Neural progenitor cell (in vitro differentiated cells): ENCODE data around the gene IFNA4.
"Not testable (repeated sequence)": the region's sequence is repeated elsewhere in the genome, so short reads cannot be mapped to it uniquely, and the experiment has no call there.

Source experiments
- EZH2 ChIP-seq: fragments of 200-600 bp; sonication (generic); IDR thresholded peaks from 2 replicates; pipeline ENCODE4 v1.6.1; 2017; ENCODE audit warnings: antibody characterized with exemption, mild to moderate bottlenecking, moderate library complexity
- EZH2phosphoT487 ChIP-seq: fragments of 200-600 bp; sonication (generic); IDR thresholded peaks from 2 replicates; pipeline ENCODE4 v1.6.1; 2017; ENCODE audit warnings: antibody characterized with exemption
- TF ChIP-seq, protein P1 (sequence below): fragments of 200-600 bp; sonication (generic); IDR thresholded peaks from 2 replicates; pipeline ENCODE4 v1.5.1; 2017; ENCODE audit warnings: antibody characterized with exemption, mild to moderate bottlenecking

DNA sequence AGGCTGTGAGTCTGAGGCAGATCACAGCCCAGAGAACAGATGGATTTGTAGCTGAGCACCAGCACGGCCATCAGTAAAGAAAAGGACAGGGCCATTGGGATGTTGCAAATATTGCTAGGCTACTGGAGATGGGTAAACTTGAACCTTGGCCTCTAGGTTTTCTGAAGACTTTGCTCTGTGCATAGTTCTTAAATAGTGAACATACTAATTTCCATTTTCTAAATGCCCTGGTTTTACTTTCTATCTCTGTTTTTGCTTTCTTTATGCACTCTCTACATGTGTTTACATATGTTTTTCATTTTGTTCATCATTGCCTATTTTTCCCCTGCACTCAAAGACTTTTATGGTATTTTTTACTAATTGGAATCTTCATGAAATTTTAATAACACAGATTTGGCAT, 29.8 kb upstream of the IFNA4 start, which contains the start of gene IFNA16:
- TF ChIP-seq, protein P1, sequence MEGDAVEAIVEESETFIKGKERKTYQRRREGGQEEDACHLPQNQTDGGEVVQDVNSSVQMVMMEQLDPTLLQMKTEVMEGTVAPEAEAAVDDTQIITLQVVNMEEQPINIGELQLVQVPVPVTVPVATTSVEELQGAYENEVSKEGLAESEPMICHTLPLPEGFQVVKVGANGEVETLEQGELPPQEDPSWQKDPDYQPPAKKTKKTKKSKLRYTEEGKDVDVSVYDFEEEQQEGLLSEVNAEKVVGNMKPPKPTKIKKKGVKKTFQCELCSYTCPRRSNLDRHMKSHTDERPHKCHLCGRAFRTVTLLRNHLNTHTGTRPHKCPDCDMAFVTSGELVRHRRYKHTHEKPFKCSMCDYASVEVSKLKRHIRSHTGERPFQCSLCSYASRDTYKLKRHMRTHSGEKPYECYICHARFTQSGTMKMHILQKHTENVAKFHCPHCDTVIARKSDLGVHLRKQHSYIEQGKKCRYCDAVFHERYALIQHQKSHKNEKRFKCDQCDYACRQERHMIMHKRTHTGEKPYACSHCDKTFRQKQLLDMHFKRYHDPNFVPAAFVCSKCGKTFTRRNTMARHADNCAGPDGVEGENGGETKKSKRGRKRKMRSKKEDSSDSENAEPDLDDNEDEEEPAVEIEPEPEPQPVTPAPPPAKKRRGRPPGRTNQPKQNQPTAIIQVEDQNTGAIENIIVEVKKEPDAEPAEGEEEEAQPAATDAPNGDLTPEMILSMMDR, result not testable (repeated sequence)
- TF ChIP-seq EZH2, EZH2phosphoT487: not testable (repeated sequence)
